HepG2 (cell line): ENCODE results near the gene RASD2. TPM values are rescaled to one million over a fixed set of nuclear protein-coding genes. Genes with fewer than 3 reads are reported as not detected.

ENCODE experiments used
- ATAC-seq: fragments of 200-7000 bp; cut with Tn5 transposase; 3 replicates; pipeline ENCODE4 v1.9.1; 2020; ENCODE audit warnings: mild to moderate bottlenecking, moderate library complexity
- BruUV-seq: library from RNA; stranded (reverse); fragments of 400-500 nt; replicated peaks from 2 replicates; lab custom pipeline; 2021; lab: Mats Ljungman, UMichigan
- CTCF ChIA-PET: fragments of 300-600 bp; formaldehyde crosslinking; extraction: SDS; loops from one replicate; lab custom pipeline; 2021; ENCODE audit warnings: low total read pairs, inconsistent platforms, low intra/inter-chr PET ratio; lab: Yijun Ruan, JAX
- POLR2A ChIA-PET: fragments of 350-600 bp; sonication (Branson Sonifier 250); formaldehyde crosslinking; loops from one replicate; lab custom pipeline; 2020; ENCODE audit warnings: antibody characterized with exemption, inconsistent platforms; lab: Yijun Ruan, JAX
- DNase-seq: peaks from one replicate; pipeline ENCODE4 v3.0.0-alpha.2; 2015; ENCODE audit warnings: low spot score
- FAIRE-seq: peaks from 3 replicates; lab custom pipeline; 2011; peaks lifted over from hg19 to GRCh38; lab: Jason Lieb, UNC
- H2AFZ ChIP-seq: one replicate; pipeline ENCODE4 v1.6.1; 2011; ENCODE audit warnings: low read length, inconsistent platforms
- H3K27ac ChIP-seq: fragments of 300-600 bp; 3 replicates; pipeline ENCODE4 v1.8.0; 2011; ENCODE audit warnings: mixed run types, mild to moderate bottlenecking, mixed read lengths, low read length, inconsistent platforms; ENCODE audit not compliant: insufficient read depth; ENCODE audit errors: extremely low read length
- H3K27me3 ChIP-seq, 2 experiments: fragments of 200-600 bp in 1 of 2; 2 replicates in 1 of 2; 3 replicates in 1 of 2; pipeline versions ENCODE4 v1.6.0 to v1.8.0; 2011; ENCODE audit warnings: low read length in 2 of 2, mild to moderate bottlenecking in 2 of 2, moderate library complexity in 2 of 2, inconsistent platforms in 1 of 2; ENCODE audit not compliant: insufficient read depth in 2 of 2, control insufficient read depth in 1 of 2
- H3K36me3 ChIP-seq, 2 experiments: fragments of 200-600 bp in 1 of 2; replicated peaks in 1 of 2; 2 replicates in 1 of 2; 3 replicates in 1 of 2; pipeline versions ENCODE4 v1.5.1 to v1.8.0; 2011; ENCODE audit warnings: low read length in 2 of 2, inconsistent platforms in 1 of 2; ENCODE audit not compliant: insufficient read depth in 2 of 2, control insufficient read depth in 1 of 2
- H3K4me1 ChIP-seq: 2 replicates; pipeline ENCODE4 v1.5.1; 2012; ENCODE audit warnings: low read length, inconsistent platforms; ENCODE audit not compliant: insufficient read depth
- H3K4me2 ChIP-seq: 2 replicates; pipeline ENCODE4 v1.6.0; 2011; ENCODE audit warnings: low read depth, low read length, inconsistent platforms
- H3K4me3 ChIP-seq, 3 experiments: fragments of 200-600 bp in 1 of 3; sonication (generic), shearing (Covaris generic) in 1 of 3; replicated peaks in 1 of 3; 2 replicates each; pipeline ENCODE4 v1.5.1; 2011 to 2016; ENCODE audit warnings: low read length in 3 of 3, inconsistent platforms in 2 of 3, low read depth in 2 of 3, mild to moderate bottlenecking in 2 of 3, control low read depth in 1 of 3, mixed read lengths in 1 of 3; ENCODE audit not compliant: insufficient read depth in 1 of 3
- H3K79me2 ChIP-seq: one replicate; pipeline ENCODE4 v1.6.1; 2011; ENCODE audit warnings: low read length, inconsistent platforms; ENCODE audit not compliant: insufficient read depth
- H3K9ac ChIP-seq: 2 replicates; pipeline ENCODE4 v1.6.0; 2011; ENCODE audit warnings: mild to moderate bottlenecking, low read depth, low read length, inconsistent platforms; ENCODE audit not compliant: insufficient read depth
- H3K9me3 ChIP-seq: 2 replicates; pipeline ENCODE4 v1.5.1; 2012; ENCODE audit warnings: mild to moderate bottlenecking, low read length
- H4K20me1 ChIP-seq: 2 replicates; pipeline ENCODE4 v1.6.0; 2011; ENCODE audit warnings: inconsistent platforms, mild to moderate bottlenecking, low read length, moderate library complexity; ENCODE audit not compliant: insufficient read depth
- ATF4 ChIP-seq, 2 experiments: fragments of 450-650 bp in 1 of 2; sonication (generic) in 1 of 2; formaldehyde crosslinking; IDR thresholded peaks; 2 replicates each; pipeline versions ENCODE4 v1.5.0 to v1.8.0; 2020 to 2022; ENCODE audit warnings: mild to moderate bottlenecking in 1 of 2, missing genetic modification reagents in 1 of 2
- CEBPZ ChIP-seq: IDR thresholded peaks from 2 replicates; pipeline ENCODE4 v1.6.1; 2012; ENCODE audit warnings: low read length, improper control_type of control experiment
- MAFK ChIP-seq, 2 experiments: IDR thresholded peaks in 1 of 2; conservative IDR thresholded peaks in 1 of 2; 2 replicates each; pipeline ENCODE4 v1.6.1; 2011; ENCODE audit warnings: improper control_type of control experiment in 2 of 2, low read length in 2 of 2
- PAX8 ChIP-seq: sonication (generic); formaldehyde crosslinking; IDR thresholded peaks from 2 replicates; pipeline ENCODE4 v1.8.0; 2022; ENCODE audit warnings: mild to moderate bottlenecking, missing genetic modification reagents, borderline replicate concordance
- RFXAP ChIP-seq: sonication (generic); formaldehyde crosslinking; IDR thresholded peaks from 2 replicates; pipeline ENCODE4 v1.4.0; 2020; ENCODE audit warnings: missing genetic modification reagents, borderline replicate concordance
- TRIM22 ChIP-seq: fragments of 450-650 bp; IDR thresholded peaks from 2 replicates; pipeline ENCODE4 v1.6.1; 2017
- ZMAT5 ChIP-seq: sonication (generic); formaldehyde crosslinking; IDR thresholded peaks from 2 replicates; pipeline ENCODE4 v1.5.0; 2020; ENCODE audit warnings: mild to moderate bottlenecking, low read depth, missing genetic modification reagents, borderline replicate concordance
- ZNF136 ChIP-seq: sonication (generic); formaldehyde crosslinking; IDR thresholded peaks from 2 replicates; pipeline ENCODE4 v1.8.1; 2022; ENCODE audit warnings: low read depth, mild to moderate bottlenecking, moderate library complexity, missing genetic modification reagents
- ZNF280D ChIP-seq: sonication (generic); formaldehyde crosslinking; IDR thresholded peaks from 2 replicates; pipeline ENCODE4 v1.5.1; 2020; ENCODE audit warnings: mild to moderate bottlenecking, missing genetic modification reagents
- ZNF44 ChIP-seq: sonication (generic); formaldehyde crosslinking; IDR thresholded peaks from 2 replicates; pipeline ENCODE4 v1.5.1; 2020; ENCODE audit warnings: mild to moderate bottlenecking, missing genetic modification reagents
- ZSCAN5A ChIP-seq: sonication (generic); formaldehyde crosslinking; IDR thresholded peaks from 2 replicates; pipeline ENCODE4 v1.8.0; 2022; ENCODE audit warnings: mild to moderate bottlenecking, missing genetic modification reagents, borderline replicate concordance
- whole genome bisulfite sequencing: methylation state at CpG from one replicate; pipeline ENCODE4 v1.1.6; 2017; ENCODE audit warnings: low lambda C conversion rate; 5-methylcytosine and 5-hydroxymethylcytosine counted together
- in situ Hi-C: cut with HindIII; loops from 2 replicates; pipeline ENCODE4 v1.10.0; 2017; ENCODE audit warnings: low pct_unique_long_range_greater_than_20kb; ENCODE audit not compliant: extremely low pct_ligation_motif_present
- intact Hi-C: fragments of 100-400 bp; cut with micrococcal nuclease; formaldehyde crosslinking; loops from one replicate; pipeline ENCODE4 v1.10.0; 2022; ENCODE audit not compliant: unreplicated experiment
- polyA plus RNA-seq, 8 experiments: library from polyadenylated mRNA; depleted of rRNA in 3 of 8; stranded (reverse) in 7 of 8; unstranded in 1 of 8; fragments of >200 nt; fragmentation: Illumina TruSeq in 4 of 8; extraction: Trizol in 4 of 8; gene quantifications; 2 replicates each; pipeline versions ENCODE4 v1.2.1 to v1.2.3, GENCODE V29; 2011 to 2016; ENCODE audit warnings: low read depth in 4 of 8, missing spikeins in 1 of 8, mixed read lengths in 1 of 8; ENCODE audit not compliant: insufficient read depth in 1 of 8
- total RNA-seq, 5 experiments: library from RNA; depleted of rRNA; stranded (reverse); fragments of >200 nt; fragmentation: Illumina TruSeq; extraction: Trizol; gene quantifications; 2 replicates each; pipeline ENCODE4 v1.2.3, GENCODE V29; 2016; ENCODE audit warnings: low read depth in 1 of 5

The RASD2 gene
- total and polyA plus RNA-seq, 2 of the 13 experiments (the other 11 are each of a cell fraction or from before 2014, with no cell fraction given): not detected

GRCh38 chr22:35518811-35519210, 21.8 kb upstream of the RASD2 start:
- Histone ChIP-seq H4K20me1 (no peaks in the 10 kb centered on the region), H3K79me2 (no peaks in the 10 kb centered on the region), H3K4me2 (no peak overlapping the region), H3K9me3 (no peaks in the 10 kb centered on the region), H3K9ac (no peak overlapping the region), H3K27me3 (peaks cover 0 to 58% of the 10 kb centered on the region in 2 experiments; a peak in 3 of 5 replicates), H3K36me3 (no peaks in the 10 kb centered on the region), H3K4me1 (no peaks in the 10 kb centered on the region), H3K27ac (no peak overlapping the region), H2AFZ (no peak overlapping the region), H3K4me3 (no peak overlapping the region)
- no peak for ATAC-seq
- CTCF ChIA-PET: no interaction called here
- in situ Hi-C loops: no loop called here
- TF ChIP-seq ZMAT5: no peak
- no peak for TF ChIP-seq ZNF44
- TF ChIP-seq ZNF280D (CRISPR knock-in tag): no peak
- no peak for TF ChIP-seq ATF4 (CRISPR knock-in tag; IDR thresholded peaks at IDR 0.05)
- TF ChIP-seq MAFK (conservative IDR thresholded peaks at IDR 0.05 in 1 of 2, IDR thresholded peaks at IDR 0.05 in 1 of 2; ENCODE audit: low read length in 2 of 2): no peak
- no peak for TF ChIP-seq ZSCAN5A (CRISPR knock-in tag)
- TF ChIP-seq RFXAP (CRISPR knock-in tag): no peak
- TF ChIP-seq ZNF136: no peak
- TF ChIP-seq PAX8 (CRISPR knock-in tag): no peak
- no peak for TF ChIP-seq CEBPZ
- TF ChIP-seq TRIM22: no peak
- intact Hi-C loops: no loop called here
- no peak for FAIRE-seq
- no peak for DNase-seq
- POLR2A ChIA-PET: no interaction called here
- 42% methylated on average over 7 of the region's 7 CpGs for WGBS
- no TSS peak for BruUV-seq
